Measurements from ENCODE around the gene MACROH2A2. TPM values are rescaled to one million over a fixed set of nuclear protein-coding genes. Genes with fewer than 3 reads are reported as not detected.
A peak's percentile ranks its signal among the peaks of the same experiment; 100 is the strongest.

MACROH2A2 gene
- total and polyA plus RNA-seq, 2 donors (not counting 1 experiment from before 2014, with no cell fraction given): not detected

DNA sequence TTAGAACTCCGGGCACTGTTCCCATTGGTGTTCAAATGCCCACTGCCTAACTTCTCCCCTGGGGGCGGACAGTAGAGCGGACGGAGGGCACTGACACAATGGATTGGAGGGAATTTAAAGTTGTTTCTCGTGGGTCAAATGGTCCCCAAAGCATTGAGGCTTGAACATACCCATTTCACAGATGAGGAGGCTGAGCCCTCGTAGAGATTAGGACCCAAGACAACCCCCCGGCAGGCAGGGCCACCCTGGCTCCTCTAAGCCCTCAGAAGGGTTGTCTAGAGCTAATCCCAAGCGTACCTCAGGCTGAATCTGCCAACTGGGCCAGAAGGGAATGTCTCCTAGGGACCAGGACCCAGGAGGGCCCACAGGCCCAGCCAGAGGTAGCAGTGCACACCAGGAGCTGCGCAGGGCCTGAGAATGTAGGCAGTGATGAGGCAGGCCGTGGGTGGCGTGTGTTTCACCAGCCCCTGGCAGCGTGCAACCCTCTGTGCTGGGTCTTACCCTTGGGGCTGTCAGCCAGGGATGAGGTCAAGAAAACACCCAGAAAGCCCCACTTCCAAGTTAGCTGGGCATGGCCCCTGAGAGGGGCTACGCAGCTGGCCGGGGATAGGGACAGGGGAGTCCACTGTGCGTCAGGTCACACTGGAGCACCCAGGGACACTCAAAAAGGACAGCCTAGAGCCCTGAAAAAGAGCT, 74.2 kb downstream of the MACROH2A2 start:
- Histone ChIP-seq H3K36me3 (replicated peaks in 1 of 2; ENCODE audit: control extremely low read depth in 1 of 2, control insufficient read depth in 1 of 2, extremely low read depth in 1 of 2, insufficient read depth in 2 of 2, low read length in 1 of 2) (no peaks in the 10 kb centered on the region), H3K9me3 (ENCODE audit: control extremely low read depth in 1 of 3, control insufficient read depth in 2 of 3, insufficient read depth in 1 of 3, low read length in 2 of 3) (no peaks in the 10 kb centered on the region), H3K27ac (ENCODE audit: low read length in 2 of 2) (no peak overlapping the region), H2AFZ (ENCODE audit: insufficient read depth, low read depth, low read length, poor library complexity, severe bottlenecking) (no peak overlapping the region), H3K9ac (ENCODE audit: low read length) (no peak overlapping the region), H3K4me2 (replicated peaks; ENCODE audit: low read depth, low read length, poor library complexity, severe bottlenecking) (no peak overlapping the region), H3K27me3 (replicated peaks in 1 of 4; ENCODE audit: control extremely low read depth in 1 of 4, control insufficient read depth in 3 of 4, insufficient read depth in 4 of 4, low read length in 3 of 4) (no peaks in the 10 kb centered on the region), H4K20me1 (ENCODE audit: control insufficient read depth, insufficient read depth, low read length, poor library complexity, severe bottlenecking) (no peaks in the 10 kb centered on the region), H3K4me3 (ENCODE audit: control extremely low read depth in 1 of 5, extremely low read depth in 1 of 5, insufficient read depth in 1 of 5, low read depth in 2 of 5, low read length in 4 of 5) (no peak overlapping the region), H3K79me2 (ENCODE audit: control insufficient read depth, insufficient read depth, low read length) (peaks cover 2% of the 10 kb centered on the region), H3K4me1 (ENCODE audit: control insufficient read depth in 2 of 2, insufficient read depth in 2 of 2, low read length in 2 of 2) (peaks cover 1 to 9% of the 10 kb centered on the region in 2 donors)
- WGBS (ENCODE audit: insufficient coverage): 98% methylated on average over 13 of the region's 15 CpGs
- Mint-ChIP-seq H3K27me3 (no peaks in the 10 kb centered on the region), H3K4me3 (no peak overlapping the region), H3K4me1 (peaks cover 12% of the 10 kb centered on the region), H3K9me3 (ENCODE audit: insufficient read depth) (no peaks in the 10 kb centered on the region), H3K27ac (no peak overlapping the region)
- intact Hi-C loops (cut with micrococcal nuclease): no loop called here
- ChIA-PET POLR2A (no interaction called here), CTCF (interaction anchor here (0.6 to 1.7 kb wide), 3 partner anchors 9 to 310 kb away, joined by 3 to 11 read pairs (median 3); no protein-coding TSS in a partner anchor)
- TF ChIP-seq EZH2 (IDR thresholded peaks at IDR 0.05; ENCODE audit: borderline replicate concordance, insufficient read depth, low read depth, low read length, poor library complexity, severe bottlenecking): no peak
- TF ChIP-seq, protein P1, sequence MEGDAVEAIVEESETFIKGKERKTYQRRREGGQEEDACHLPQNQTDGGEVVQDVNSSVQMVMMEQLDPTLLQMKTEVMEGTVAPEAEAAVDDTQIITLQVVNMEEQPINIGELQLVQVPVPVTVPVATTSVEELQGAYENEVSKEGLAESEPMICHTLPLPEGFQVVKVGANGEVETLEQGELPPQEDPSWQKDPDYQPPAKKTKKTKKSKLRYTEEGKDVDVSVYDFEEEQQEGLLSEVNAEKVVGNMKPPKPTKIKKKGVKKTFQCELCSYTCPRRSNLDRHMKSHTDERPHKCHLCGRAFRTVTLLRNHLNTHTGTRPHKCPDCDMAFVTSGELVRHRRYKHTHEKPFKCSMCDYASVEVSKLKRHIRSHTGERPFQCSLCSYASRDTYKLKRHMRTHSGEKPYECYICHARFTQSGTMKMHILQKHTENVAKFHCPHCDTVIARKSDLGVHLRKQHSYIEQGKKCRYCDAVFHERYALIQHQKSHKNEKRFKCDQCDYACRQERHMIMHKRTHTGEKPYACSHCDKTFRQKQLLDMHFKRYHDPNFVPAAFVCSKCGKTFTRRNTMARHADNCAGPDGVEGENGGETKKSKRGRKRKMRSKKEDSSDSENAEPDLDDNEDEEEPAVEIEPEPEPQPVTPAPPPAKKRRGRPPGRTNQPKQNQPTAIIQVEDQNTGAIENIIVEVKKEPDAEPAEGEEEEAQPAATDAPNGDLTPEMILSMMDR (IDR thresholded peaks at IDR 0.05): no peak
- no peak for ATAC-seq (ENCODE audit: low read depth)
- DNase-seq: no peak

DNA sequence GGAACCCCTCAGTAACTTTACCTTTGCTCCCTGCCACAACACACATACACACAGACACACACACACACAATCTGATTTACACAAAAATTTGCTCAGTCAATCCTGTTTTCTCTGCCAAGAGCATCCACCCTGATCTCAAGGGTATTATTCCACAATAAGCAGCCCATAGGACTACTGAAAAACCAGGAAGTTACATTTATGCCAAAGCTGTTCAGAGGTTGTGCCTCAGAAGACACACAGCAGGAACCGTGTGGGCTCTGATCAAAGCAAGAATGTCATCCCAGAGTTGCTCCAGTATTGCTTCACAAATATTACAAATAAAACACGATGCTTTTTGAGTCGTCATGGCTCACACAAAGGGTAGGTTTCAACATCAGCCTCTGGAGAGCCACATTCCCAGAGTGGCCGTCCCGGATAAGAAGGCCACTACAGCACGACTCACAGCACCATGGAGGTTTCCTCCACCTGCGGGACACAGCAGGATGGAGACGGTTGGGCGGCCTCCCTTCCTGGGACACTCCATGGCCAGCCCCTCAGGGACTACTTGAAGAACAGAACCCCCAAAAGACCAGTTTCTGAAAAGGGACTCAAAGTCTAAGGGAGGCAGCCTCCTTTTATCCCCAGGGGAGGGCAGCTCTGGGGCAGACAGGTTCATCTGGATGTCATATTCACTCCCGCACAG, 78.4 kb downstream of the MACROH2A2 start:
- POLR2A ChIA-PET: no interaction called here
- intact Hi-C loops (cut with micrococcal nuclease): no loop called here
- H3K79me2 ChIP-seq (ENCODE audit: control insufficient read depth, insufficient read depth, low read length): peaks cover 6% of the 10 kb centered on the region

More for the DNA sequence above, 78.4 kb downstream of the MACROH2A2 start:
- Histone ChIP-seq H3K4me2 (replicated peaks; ENCODE audit: low read depth, low read length, poor library complexity, severe bottlenecking) (no peak overlapping the region), H3K4me3 (ENCODE audit: control extremely low read depth in 1 of 5, extremely low read depth in 1 of 5, insufficient read depth in 1 of 5, low read depth in 2 of 5, low read length in 4 of 5) (no peak overlapping the region), H3K27ac (ENCODE audit: low read length in 2 of 2) (no peak overlapping the region), H3K9me3 (ENCODE audit: control extremely low read depth in 1 of 3, control insufficient read depth in 2 of 3, insufficient read depth in 1 of 3, low read length in 2 of 3) (no peaks in the 10 kb centered on the region), H3K36me3 (replicated peaks in 1 of 2; ENCODE audit: control extremely low read depth in 1 of 2, control insufficient read depth in 1 of 2, extremely low read depth in 1 of 2, insufficient read depth in 2 of 2, low read length in 1 of 2) (no peaks in the 10 kb centered on the region), H3K4me1 (ENCODE audit: control insufficient read depth in 2 of 2, insufficient read depth in 2 of 2, low read length in 2 of 2) (peaks cover 11 to 16% of the 10 kb centered on the region in 2 donors), H2AFZ (ENCODE audit: insufficient read depth, low read depth, low read length, poor library complexity, severe bottlenecking) (no peak overlapping the region), H4K20me1 (ENCODE audit: control insufficient read depth, insufficient read depth, low read length, poor library complexity, severe bottlenecking) (no peaks in the 10 kb centered on the region), H3K27me3 (replicated peaks in 1 of 4; ENCODE audit: control extremely low read depth in 1 of 4, control insufficient read depth in 3 of 4, insufficient read depth in 4 of 4, low read length in 3 of 4) (peaks cover 0 to 7% (median 0%) of the 10 kb centered on the region in 4 experiments), H3K9ac (ENCODE audit: low read length) (no peak overlapping the region)
- Mint-ChIP-seq H3K9me3 (ENCODE audit: insufficient read depth) (no peaks in the 10 kb centered on the region), H3K27me3 (no peaks in the 10 kb centered on the region), H3K27ac (no peak overlapping the region), H3K4me3 (peak overlapping the region; percentile 42), H3K4me1 (peaks cover 25% of the 10 kb centered on the region)
- CTCF ChIA-PET: interaction anchor here (1.5 kb wide), 1 partner anchor 13 kb away, joined by 6 read pairs; no protein-coding TSS in a partner anchor
- DNase-seq (no peak), ATAC-seq (ENCODE audit: low read depth) (no peak)
- TF ChIP-seq EZH2 (IDR thresholded peaks at IDR 0.05; ENCODE audit: borderline replicate concordance, insufficient read depth, low read depth, low read length, poor library complexity, severe bottlenecking): no peak
- TF ChIP-seq, protein P1 (IDR thresholded peaks at IDR 0.05): no peak
- WGBS (ENCODE audit: insufficient coverage): 96% methylated on average over 10 of the region's 10 CpGs
